Duodenal mucosa (tissue), 2 donors: ENCODE results near the gene EPC1.
"Not testable (repeated sequence)": the region's sequence is repeated elsewhere in the genome, so short reads cannot be mapped to it uniquely, and the experiment has no call there.

Experiments used
- H3K27ac ChIP-seq: one replicate; pipeline ENCODE4 v1.7.0; 2013; ENCODE audit warnings: low read depth, low read length
- H3K27me3 ChIP-seq, 2 donors: one replicate each; pipeline ENCODE4 v1.7.0; 2013; ENCODE audit warnings: low read length in 2 of 2, control low read depth in 1 of 2; ENCODE audit not compliant: insufficient read depth in 2 of 2, control insufficient read depth in 1 of 2
- H3K36me3 ChIP-seq, 2 donors: one replicate each; pipeline ENCODE4 v1.7.0; 2013; ENCODE audit warnings: low read length in 2 of 2, control low read depth in 1 of 2; ENCODE audit not compliant: insufficient read depth in 2 of 2, control insufficient read depth in 1 of 2
- H3K4me1 ChIP-seq, 2 donors: one replicate each; pipeline ENCODE4 v1.7.0; 2013; ENCODE audit warnings: low read length in 2 of 2, control low read depth in 1 of 2; ENCODE audit not compliant: insufficient read depth in 2 of 2, control insufficient read depth in 1 of 2
- H3K4me3 ChIP-seq, 2 donors: one replicate each; pipeline ENCODE4 v1.7.0; 2013; ENCODE audit warnings: low read length in 2 of 2, low read depth in 1 of 2
- H3K9ac ChIP-seq, 2 donors: one replicate each; pipeline ENCODE4 v1.7.0; 2013; ENCODE audit warnings: low read length in 2 of 2, low read depth in 1 of 2
- H3K9me3 ChIP-seq, 2 donors: one replicate each; pipeline ENCODE4 v1.7.0; 2013; ENCODE audit warnings: low read length in 2 of 2, control low read depth in 1 of 2; ENCODE audit not compliant: control insufficient read depth in 1 of 2

Gene EPC1

DNA sequence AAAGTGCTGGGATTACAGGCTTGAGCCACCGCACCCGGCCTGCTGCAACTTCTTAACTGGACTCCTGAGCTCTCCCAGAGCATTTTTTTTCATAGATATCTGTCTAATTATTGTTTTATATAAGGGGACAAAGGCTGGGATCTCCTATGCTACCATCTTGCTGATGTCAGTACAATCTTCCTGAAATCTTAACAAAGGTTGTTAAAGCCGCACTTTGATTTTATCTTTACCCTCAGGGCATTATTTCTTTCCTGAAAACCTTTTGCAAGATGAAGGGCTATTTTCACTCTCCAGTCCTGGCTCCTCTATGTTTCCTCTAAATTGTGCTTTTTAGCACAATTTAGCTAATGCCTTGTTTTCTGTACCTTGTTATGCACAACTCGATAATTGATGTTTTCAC, 102.9 kb downstream of the EPC1 start:
- H3K9ac ChIP-seq = no peak overlapping the region
- no peaks in the 10 kb centered on the region for H3K36me3 ChIP-seq
- peaks cover 0 to 4% of the 10 kb centered on the region in 2 donors for H3K4me1 ChIP-seq
- no peaks in the 10 kb centered on the region for H3K9me3 ChIP-seq
- no peak overlapping the region for H3K4me3 ChIP-seq
- H3K27ac ChIP-seq = no peak overlapping the region
- no peaks in the 10 kb centered on the region for H3K27me3 ChIP-seq

DNA sequence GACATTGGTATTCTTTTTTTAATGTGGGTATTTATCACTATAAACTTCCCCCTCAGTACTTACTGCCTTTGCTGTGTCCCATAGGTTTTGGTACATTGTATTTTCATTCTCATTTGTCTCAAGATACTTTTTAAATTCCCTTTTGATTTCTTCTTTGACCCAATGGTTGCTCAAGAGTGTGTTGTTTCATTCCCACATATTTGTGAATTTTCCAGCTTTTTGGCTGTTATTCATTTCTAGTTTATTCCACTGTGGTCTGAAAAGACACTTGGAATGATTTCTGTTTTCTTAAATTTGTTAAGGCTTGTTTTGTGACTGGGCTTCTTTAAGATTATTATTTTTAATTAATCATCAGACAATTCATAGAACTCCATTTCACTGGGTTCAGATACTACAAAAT, 105.0 kb downstream of the EPC1 start:
- Histone ChIP-seq H3K9ac (no peak overlapping the region), H3K27ac (no peak overlapping the region), H3K27me3 (no peaks in the 10 kb centered on the region), H3K4me1 (peaks cover 0 to 4% of the 10 kb centered on the region in 2 donors), H3K9me3 (no peaks in the 10 kb centered on the region), H3K36me3 (no peaks in the 10 kb centered on the region), H3K4me3 (no peak overlapping the region)

DNA sequence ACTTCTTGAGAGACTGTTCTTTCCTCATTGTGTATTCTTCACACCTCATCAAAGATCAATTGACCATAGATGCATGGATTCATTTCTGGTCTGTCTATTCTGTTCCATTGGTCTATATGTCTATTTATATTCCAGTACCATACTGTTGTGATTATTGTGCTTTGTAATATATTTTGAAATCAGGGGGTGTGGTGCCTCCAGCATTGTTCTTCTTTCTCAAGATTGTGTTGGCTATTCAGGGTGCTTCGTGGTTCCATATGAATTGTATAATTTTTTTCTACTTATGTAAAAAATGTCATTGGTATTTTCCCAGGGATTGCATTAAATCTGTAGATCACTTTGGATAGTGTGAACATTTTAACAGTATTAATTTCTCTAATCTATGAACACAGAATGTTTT, 106.5 kb downstream of the EPC1 start:
- Histone ChIP-seq H3K9ac (no peak overlapping the region), H3K36me3 (no peaks in the 10 kb centered on the region), H3K27ac (no peak overlapping the region), H3K27me3 (no peaks in the 10 kb centered on the region), H3K4me3 (no peak overlapping the region), H3K9me3 (no peaks in the 10 kb centered on the region), H3K4me1 (peaks cover 0 to 4% of the 10 kb centered on the region in 2 donors)

DNA sequence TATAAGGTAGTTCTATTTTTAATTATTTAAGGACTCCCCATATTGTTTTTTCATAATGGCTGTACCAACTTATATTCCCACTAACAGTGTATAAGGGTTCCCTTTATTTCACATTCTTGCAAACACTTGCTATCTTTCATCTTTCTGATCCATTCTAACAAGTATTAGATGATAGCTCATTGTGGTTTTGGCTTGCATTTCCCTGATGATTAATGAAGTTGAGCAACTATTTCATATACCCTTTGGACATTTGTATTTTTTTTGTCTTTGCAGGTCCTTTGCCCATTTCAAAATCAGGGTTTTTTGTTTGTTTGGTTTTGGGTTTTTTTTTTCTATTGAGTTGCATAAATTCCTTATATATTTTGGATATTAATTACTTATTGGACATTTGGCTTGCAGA, 107.2 kb downstream of the EPC1 start:
- Histone ChIP-seq H3K36me3 (no peaks in the 10 kb centered on the region), H3K27me3 (no peaks in the 10 kb centered on the region), H3K4me3 (no peak overlapping the region), H3K4me1 (peaks cover 0 to 4% of the 10 kb centered on the region in 2 donors), H3K9me3 (no peaks in the 10 kb centered on the region), H3K27ac (no peak overlapping the region), H3K9ac (no peak overlapping the region)

DNA sequence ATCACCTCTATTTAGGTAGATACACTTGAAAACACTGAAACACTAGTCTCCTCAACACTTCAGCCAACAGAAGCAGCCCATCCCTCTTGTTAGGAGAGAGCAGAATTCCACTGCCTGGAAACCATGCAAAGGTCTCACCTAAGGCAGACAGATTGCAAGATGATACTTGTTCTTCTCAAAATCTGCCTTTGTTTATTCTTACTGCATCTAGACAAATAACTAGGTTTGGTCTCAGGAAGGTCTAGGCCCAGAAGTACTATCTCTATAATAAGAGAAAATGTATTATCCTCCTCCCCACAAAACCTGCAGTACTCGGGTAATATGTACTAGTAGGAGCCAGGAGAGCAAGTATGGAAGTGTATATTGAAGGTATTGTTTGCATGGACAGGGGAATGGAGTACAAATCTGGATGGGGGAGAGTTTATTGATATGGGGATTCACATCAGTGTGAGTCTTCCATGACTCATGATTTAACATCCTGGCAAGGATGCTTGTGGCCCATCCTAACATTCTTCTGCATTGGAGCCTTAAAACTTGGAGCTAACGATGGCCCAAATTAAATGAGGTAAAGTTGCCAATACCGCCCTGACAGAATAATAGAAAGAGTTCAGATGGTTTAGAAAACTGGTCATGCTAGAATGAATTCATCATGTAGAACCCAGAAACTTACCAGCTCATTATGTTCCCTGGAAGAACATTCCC, 109.2 kb downstream of the EPC1 start:
- Histone ChIP-seq H3K9ac (no peak overlapping the region), H3K27ac (no peak overlapping the region), H3K9me3 (no peaks in the 10 kb centered on the region), H3K27me3 (no peaks in the 10 kb centered on the region), H3K4me1 (no peaks in the 10 kb centered on the region), H3K4me3 (no peak overlapping the region), H3K36me3 (no peaks in the 10 kb centered on the region)

DNA sequence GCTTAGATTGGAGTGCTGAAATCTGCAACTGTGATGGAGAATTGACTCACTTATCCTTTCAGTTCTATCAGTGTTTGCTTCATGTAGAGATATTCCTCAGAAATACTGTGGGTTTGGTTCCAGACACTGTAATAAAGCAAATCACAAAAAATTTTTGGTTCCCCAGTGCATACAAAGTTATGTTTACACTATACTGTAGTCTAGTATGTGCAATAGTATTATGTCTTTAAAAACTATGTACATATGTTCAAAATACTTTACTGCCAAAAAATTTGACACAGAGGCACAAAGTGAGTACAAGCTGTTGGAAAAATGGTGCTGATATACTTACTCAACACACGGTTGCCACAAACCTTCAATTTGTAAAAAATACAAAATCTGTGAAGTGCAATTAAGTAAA, 112.5 kb downstream of the EPC1 start:
- H3K4me1 ChIP-seq = no peaks in the 10 kb centered on the region
- H3K9ac ChIP-seq = no peak overlapping the region
- no peaks in the 10 kb centered on the region for H3K9me3 ChIP-seq
- H3K27ac ChIP-seq = no peak overlapping the region
- H3K27me3 ChIP-seq = no peaks in the 10 kb centered on the region
- no peaks in the 10 kb centered on the region for H3K36me3 ChIP-seq
- no peak overlapping the region for H3K4me3 ChIP-seq

DNA sequence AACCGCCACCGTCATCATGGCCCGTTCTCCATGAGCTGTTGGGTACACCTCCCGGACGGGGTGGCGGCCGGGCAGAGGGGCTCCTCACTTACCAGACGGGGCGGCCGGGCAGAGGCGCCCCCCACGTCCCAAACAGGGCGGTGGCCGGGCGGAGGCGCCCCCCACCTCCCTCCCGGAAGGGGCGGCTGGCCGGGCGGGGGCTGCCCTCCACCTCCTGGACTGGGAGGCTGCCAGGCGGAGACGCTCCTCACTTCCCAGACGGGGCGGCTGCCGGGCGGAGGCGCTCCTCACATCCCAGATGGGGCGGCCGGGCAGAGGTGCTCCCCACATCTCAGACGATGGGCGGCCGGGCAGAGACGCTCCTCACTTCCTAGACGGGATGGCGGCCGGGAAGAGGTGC, 113.6 kb downstream of the EPC1 start:
- not testable (repeated sequence) for H3K27me3 ChIP-seq, H3K36me3 ChIP-seq, H3K27ac ChIP-seq, H3K4me1 ChIP-seq, H3K9me3 ChIP-seq, H3K9ac ChIP-seq, H3K4me3 ChIP-seq

DNA sequence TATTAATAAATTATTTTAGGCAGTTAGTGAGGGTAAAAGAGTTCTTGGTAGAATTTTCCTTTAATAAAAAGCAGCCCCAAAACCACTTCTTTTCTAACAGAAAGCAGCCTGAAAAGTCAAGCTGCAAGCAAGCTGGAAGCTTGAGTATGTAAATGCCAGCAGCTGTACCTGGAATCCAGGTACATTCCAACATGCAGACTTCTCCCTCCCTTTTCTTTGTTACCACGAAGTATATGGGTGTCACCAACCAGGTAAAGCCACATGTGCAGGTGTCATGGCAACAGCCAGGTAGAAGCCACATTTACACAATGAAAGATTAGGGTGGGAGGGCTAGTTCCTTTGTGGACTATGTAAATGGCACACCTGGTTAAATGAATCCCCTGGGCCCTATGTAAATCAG, 114.6 kb downstream of the EPC1 start:
- Histone ChIP-seq H3K27ac (no peak overlapping the region), H3K9me3 (no peaks in the 10 kb centered on the region), H3K4me1 (no peaks in the 10 kb centered on the region), H3K36me3 (no peaks in the 10 kb centered on the region), H3K9ac (no peak overlapping the region), H3K4me3 (no peak overlapping the region), H3K27me3 (no peaks in the 10 kb centered on the region)

DNA sequence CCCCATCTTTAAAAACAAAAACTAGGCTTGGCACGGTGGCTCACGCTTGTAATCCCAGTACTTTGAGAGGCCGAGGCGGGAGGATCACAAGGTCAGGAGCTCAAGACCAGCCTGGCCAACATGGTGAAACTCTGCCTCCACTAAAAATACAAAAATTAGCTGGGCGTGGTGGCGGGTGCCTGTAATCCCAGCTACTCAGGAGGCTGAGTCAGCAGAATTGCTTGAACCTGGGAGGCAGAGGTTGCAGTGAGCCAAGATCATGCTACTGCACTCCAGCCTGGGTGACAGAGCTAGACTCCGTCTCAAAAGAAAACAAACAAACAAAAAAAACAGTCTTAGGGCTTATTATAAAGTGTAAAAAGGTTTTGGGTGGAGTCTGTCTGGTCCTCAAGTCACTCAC, 117.2 kb downstream of the EPC1 start:
- not testable (repeated sequence) for H3K36me3 ChIP-seq, H3K4me3 ChIP-seq, H3K4me1 ChIP-seq, H3K27me3 ChIP-seq, H3K27ac ChIP-seq, H3K9me3 ChIP-seq, H3K9ac ChIP-seq

DNA sequence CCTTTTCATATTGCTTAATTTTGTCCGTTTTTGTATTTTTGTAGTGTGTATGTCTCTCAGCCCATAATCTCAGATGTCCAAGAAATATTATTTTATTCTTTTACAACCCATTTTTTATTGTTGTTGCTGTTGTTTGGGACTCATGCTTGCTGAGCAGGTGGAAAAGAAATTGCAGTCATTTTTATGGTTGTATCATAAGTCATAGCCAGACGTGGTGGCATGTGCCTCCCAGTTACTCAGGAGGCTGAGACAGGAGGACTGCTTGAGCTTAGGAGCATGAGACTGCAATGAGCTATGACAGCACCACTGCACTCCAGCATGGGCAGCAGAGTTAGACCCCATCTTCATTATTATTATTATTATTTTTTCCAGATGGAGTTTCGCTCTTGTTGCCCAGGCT, 117.8 kb downstream of the EPC1 start:
- Histone ChIP-seq H3K27ac (no peak overlapping the region), H3K4me3 (no peak overlapping the region), H3K9me3 (no peaks in the 10 kb centered on the region), H3K27me3 (no peaks in the 10 kb centered on the region), H3K36me3 (no peaks in the 10 kb centered on the region), H3K9ac (no peak overlapping the region), H3K4me1 (no peaks in the 10 kb centered on the region)

DNA sequence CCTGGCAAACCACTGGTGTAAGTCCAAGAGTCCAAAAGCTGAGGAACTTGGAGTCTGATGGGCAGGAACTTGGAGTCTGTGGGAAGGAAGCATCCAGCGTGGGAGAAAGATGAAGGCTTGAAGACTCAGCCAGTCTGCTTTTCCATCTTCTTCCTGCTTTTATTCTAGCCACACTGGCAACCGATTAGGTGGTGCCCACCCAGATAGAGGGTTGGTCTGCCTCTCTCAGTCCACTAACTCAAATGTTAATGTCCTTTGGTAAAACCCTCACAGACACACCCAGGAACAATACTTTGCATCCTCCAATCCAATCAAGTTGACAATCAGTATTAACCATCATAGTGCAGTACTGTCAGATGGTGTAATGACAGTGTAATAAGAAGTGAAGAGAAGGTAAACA, 119.2 kb downstream of the EPC1 start:
- Histone ChIP-seq H3K27ac (no peak overlapping the region), H3K4me3 (no peak overlapping the region), H3K4me1 (no peaks in the 10 kb centered on the region), H3K27me3 (no peaks in the 10 kb centered on the region), H3K9ac (no peak overlapping the region), H3K36me3 (no peaks in the 10 kb centered on the region), H3K9me3 (no peaks in the 10 kb centered on the region)
